ENCODE results near the gene ARGLU1.

- TF ChIP-seq CTCF (IDR thresholded peaks at IDR 0.05) (no peak), EP300 (IDR thresholded peaks at IDR 0.05) (no peak), POLR2A (IDR thresholded peaks at IDR 0.05) (no peak), POLR2AphosphoS5 (IDR thresholded peaks at IDR 0.05) (no peak)
Measured at GRCh38 chr13:106497079-106497478, 70.9 kb downstream of the ARGLU1 start.

Measured in stomach (tissue), 4 donors.